Astrocyte (in vitro differentiated cells and primary cell): ENCODE results near the gene ST8SIA6.

ENCODE experiments used
- EZH2 ChIP-seq: IDR thresholded peaks from 2 replicates; pipeline ENCODE4 v1.6.1; 2012; ENCODE audit warnings: mild to moderate bottlenecking, low read length, inconsistent platforms; ENCODE audit not compliant: insufficient read depth
- TF ChIP-seq, protein P1 (sequence below): IDR thresholded peaks from 2 replicates; pipeline ENCODE4 v1.5.1; 2011; ENCODE audit warnings: low read depth, mild to moderate bottlenecking, inconsistent platforms, low read length, moderate library complexity; ENCODE audit not compliant: insufficient read depth

DNA sequence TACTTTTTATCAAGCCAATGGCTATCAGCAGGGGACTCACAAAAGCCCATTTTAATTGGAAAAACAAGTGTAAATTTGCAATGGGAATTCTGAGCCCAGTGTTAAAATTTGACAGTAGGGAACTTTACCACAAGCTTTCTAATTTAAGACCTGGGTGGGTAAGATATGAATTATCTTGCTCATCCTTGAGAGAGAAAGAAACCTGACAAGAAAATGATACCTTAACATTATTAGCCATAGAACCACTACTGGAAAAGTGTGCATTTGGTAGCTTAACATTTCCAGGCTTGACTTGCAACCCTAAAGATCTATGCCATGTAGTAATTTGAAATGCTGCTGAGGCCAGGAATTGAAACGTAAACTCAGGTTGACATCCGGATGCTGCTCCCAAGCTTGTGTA is 2.7 kb upstream of the ST8SIA6 start:
- TF ChIP-seq, protein P1, sequence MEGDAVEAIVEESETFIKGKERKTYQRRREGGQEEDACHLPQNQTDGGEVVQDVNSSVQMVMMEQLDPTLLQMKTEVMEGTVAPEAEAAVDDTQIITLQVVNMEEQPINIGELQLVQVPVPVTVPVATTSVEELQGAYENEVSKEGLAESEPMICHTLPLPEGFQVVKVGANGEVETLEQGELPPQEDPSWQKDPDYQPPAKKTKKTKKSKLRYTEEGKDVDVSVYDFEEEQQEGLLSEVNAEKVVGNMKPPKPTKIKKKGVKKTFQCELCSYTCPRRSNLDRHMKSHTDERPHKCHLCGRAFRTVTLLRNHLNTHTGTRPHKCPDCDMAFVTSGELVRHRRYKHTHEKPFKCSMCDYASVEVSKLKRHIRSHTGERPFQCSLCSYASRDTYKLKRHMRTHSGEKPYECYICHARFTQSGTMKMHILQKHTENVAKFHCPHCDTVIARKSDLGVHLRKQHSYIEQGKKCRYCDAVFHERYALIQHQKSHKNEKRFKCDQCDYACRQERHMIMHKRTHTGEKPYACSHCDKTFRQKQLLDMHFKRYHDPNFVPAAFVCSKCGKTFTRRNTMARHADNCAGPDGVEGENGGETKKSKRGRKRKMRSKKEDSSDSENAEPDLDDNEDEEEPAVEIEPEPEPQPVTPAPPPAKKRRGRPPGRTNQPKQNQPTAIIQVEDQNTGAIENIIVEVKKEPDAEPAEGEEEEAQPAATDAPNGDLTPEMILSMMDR, result no peak
- no peak for TF ChIP-seq EZH2
